K562 (cell line): ENCODE measurements around the gene PAFAH2. TPM values are rescaled to one million over a fixed set of nuclear protein-coding genes. Genes with fewer than 3 reads are reported as not detected.
A peak's percentile ranks its signal among the peaks of the same experiment; 100 is the strongest.

Experiments used
- ATAC-seq: fragments of 200-7000 bp; cut with Tn5 transposase; 3 replicates; pipeline ENCODE4 v1.9.1; 2020; ENCODE audit warnings: moderate library complexity
- BruUV-seq: library from RNA; stranded (reverse); fragments of 400-500 nt; replicated peaks from 2 replicates; lab custom pipeline; 2021; lab: Mats Ljungman, UMichigan
- CTCF ChIA-PET: fragments of 300-600 bp; formaldehyde crosslinking; extraction: SDS; loops from one replicate; lab custom pipeline; 2021; ENCODE audit warnings: low intra/inter-chr PET ratio; lab: Yijun Ruan, JAX
- POLR2A ChIA-PET: fragments of 300-600, 350-650 bp; sonication (Branson Sonifier 250); formaldehyde crosslinking; extraction: SDS; loops from one replicate; lab custom pipeline; 2021; ENCODE audit warnings: antibody characterized with exemption, inconsistent platforms; lab: Yijun Ruan, JAX
- DNase-seq, 4 experiments: peaks; one replicate each; pipeline versions ENCODE4 v3.0.0 to v3.0.0-alpha.2; 2011 to 2018; ENCODE audit warnings: low spot score in 3 of 4, mixed read lengths in 3 of 4; ENCODE audit errors: extremely low read depth in 1 of 4
- FAIRE-seq: peaks from 2 replicates; lab custom pipeline; 2011; peaks lifted over from hg19 to GRCh38; lab: Jason Lieb, UNC
- H2AFZ ChIP-seq: 2 replicates; pipeline ENCODE4 v1.6.0; 2011; ENCODE audit warnings: low read depth, low read length, control low read depth, inconsistent platforms
- H3K27ac ChIP-seq: fragments of 200-600 bp; 3 replicates; pipeline ENCODE4 v1.8.0; 2011; ENCODE audit warnings: low read depth, mild to moderate bottlenecking, control low read depth, inconsistent platforms, low read length, moderate library complexity, mixed read lengths; ENCODE audit errors: extremely low read depth
- H3K27me3 ChIP-seq, 2 experiments: fragments of 300-600 bp in 1 of 2; 2 replicates in 1 of 2; 3 replicates in 1 of 2; pipeline versions ENCODE4 v1.6.0 to v1.8.0; 2011; ENCODE audit warnings: inconsistent platforms in 2 of 2, low read length in 2 of 2, mild to moderate bottlenecking in 1 of 2, mixed read lengths in 1 of 2, moderate library complexity in 1 of 2; ENCODE audit not compliant: control insufficient read depth in 2 of 2, insufficient read depth in 2 of 2
- H3K36me3 ChIP-seq: fragments of 300-600 bp; 3 replicates; pipeline ENCODE4 v1.8.0; 2011; ENCODE audit warnings: mild to moderate bottlenecking, low read length, inconsistent platforms; ENCODE audit not compliant: control insufficient read depth, insufficient read depth
- H3K4me1 ChIP-seq, 2 experiments: fragments of 200-600 bp in 1 of 2; replicated peaks in 1 of 2; 2 replicates in 1 of 2; 3 replicates in 1 of 2; pipeline versions ENCODE4 v1.5.1 to v1.8.0; 2011; ENCODE audit warnings: inconsistent platforms in 2 of 2, low read length in 2 of 2, mild to moderate bottlenecking in 1 of 2, mixed read lengths in 1 of 2, moderate library complexity in 1 of 2; ENCODE audit not compliant: control insufficient read depth in 2 of 2, insufficient read depth in 2 of 2
- H3K4me2 ChIP-seq: 2 replicates; pipeline ENCODE4 v1.6.1; 2011; ENCODE audit warnings: low read length, control low read depth, inconsistent platforms, mixed read lengths; ENCODE audit not compliant: insufficient read depth
- H3K4me3 ChIP-seq: fragments of 200-600 bp; sonication (generic), shearing (Covaris generic); 2 replicates; pipeline ENCODE4 v1.5.1; 2016; ENCODE audit warnings: control low read depth, inconsistent platforms
- H3K79me2 ChIP-seq: fragments of 200-600 bp; 3 replicates; pipeline ENCODE4 v1.8.0; 2011; ENCODE audit warnings: low read length, inconsistent platforms; ENCODE audit not compliant: control insufficient read depth, insufficient read depth
- H3K9ac ChIP-seq, 2 experiments: 2 replicates each; pipeline versions ENCODE4 v1.6.0 to v1.6.1; 2011; ENCODE audit warnings: low read depth in 2 of 2, low read length in 2 of 2, control low read depth in 1 of 2, inconsistent platforms in 1 of 2, mild to moderate bottlenecking in 1 of 2, mixed read lengths in 1 of 2; ENCODE audit not compliant: insufficient read depth in 1 of 2
- H3K9me1 ChIP-seq: one replicate; pipeline ENCODE4 v1.6.0; 2011; ENCODE audit warnings: inconsistent platforms, mild to moderate bottlenecking, low read length, moderate library complexity; ENCODE audit not compliant: control insufficient read depth, insufficient read depth
- H3K9me3 ChIP-seq: replicated peaks from 2 replicates; pipeline ENCODE4 v1.5.1; 2011; ENCODE audit warnings: low read depth, low read length, inconsistent platforms; ENCODE audit not compliant: control insufficient read depth, insufficient read depth
- H4K20me1 ChIP-seq: replicated peaks from 2 replicates; pipeline ENCODE4 v1.6.1; 2011; ENCODE audit warnings: low read length, inconsistent platforms, mixed read lengths; ENCODE audit not compliant: control insufficient read depth, insufficient read depth
- CBFA2T3 ChIP-seq: fragments of 450-650 bp; IDR thresholded peaks from 2 replicates; pipeline ENCODE4 v1.6.1; 2017
- ETS2 ChIP-seq: IDR thresholded peaks from 2 replicates; pipeline ENCODE4 v1.6.1; 2016; ENCODE audit warnings: borderline replicate concordance, missing genetic modification characterization, mild to moderate bottlenecking, moderate library complexity, missing compliant biosample characterization; ENCODE audit not compliant: poor library complexity, severe bottlenecking
- FIP1L1 ChIP-seq: fragments of 200-400 bp; formaldehyde crosslinking; IDR thresholded peaks from 2 replicates; pipeline ENCODE4 v1.6.1; 2018; ENCODE audit warnings: mild to moderate bottlenecking, low read depth, low read length; ENCODE audit not compliant: poor library complexity, severe bottlenecking
- JUN ChIP-seq, 2 experiments: sonication (generic) in 1 of 2; formaldehyde crosslinking in 1 of 2; IDR thresholded peaks; 2 replicates each; pipeline versions ENCODE4 v1.6.1 to v1.8.0; 2012 to 2022; ENCODE audit warnings: borderline replicate concordance in 2 of 2, mild to moderate bottlenecking in 2 of 2, improper control_type of control experiment in 1 of 2, low read depth in 1 of 2, low read length in 1 of 2, missing genetic modification reagents in 1 of 2
- KLF16 ChIP-seq: IDR thresholded peaks from 2 replicates; pipeline ENCODE4 v1.6.1; 2016; ENCODE audit warnings: antibody characterized with exemption
- PRMT5 ChIP-seq: sonication (generic); formaldehyde crosslinking; IDR thresholded peaks from 2 replicates; pipeline ENCODE4 v1.5.0; 2020; ENCODE audit warnings: missing genetic modification reagents
- RBFOX2 ChIP-seq: fragments of 200-400 bp; formaldehyde crosslinking; IDR thresholded peaks from 2 replicates; pipeline ENCODE4 v1.6.1; 2017; ENCODE audit warnings: low read depth, mild to moderate bottlenecking, low read length, moderate library complexity
- ZBTB26 ChIP-seq: fragments of 450-650 bp; formaldehyde crosslinking; IDR thresholded peaks from 2 replicates; pipeline ENCODE4 v1.4.0; 2022; ENCODE audit warnings: missing genetic modification characterization
- ZBTB7A ChIP-seq: IDR thresholded peaks from 2 replicates; pipeline ENCODE4 v1.6.1; 2011; ENCODE audit warnings: low read depth, mild to moderate bottlenecking, low read length, moderate library complexity, borderline replicate concordance; ENCODE audit not compliant: control insufficient read depth
- ZNF121 ChIP-seq: sonication (generic); formaldehyde crosslinking; conservative IDR thresholded peaks from 2 replicates; pipeline ENCODE4 v1.8.0; 2022; ENCODE audit warnings: missing genetic modification reagents
- ZNF354B ChIP-seq: fragments of 250-450 bp; sonication (Bioruptor Pico); IDR thresholded peaks from 2 replicates; pipeline ENCODE4 v1.4.0; 2020
- WGBS: fragments of 100-300 bp; shearing (Covaris generic); methylation state at CpG from one replicate; pipeline ENCODE4 v1.1.6; 2016; ENCODE audit warnings: low coverage, mixed read lengths; ENCODE audit not compliant: insufficient coverage; ENCODE audit errors: missing lambda C conversion rate; 5-methylcytosine and 5-hydroxymethylcytosine counted together
- in situ Hi-C: fragments of 300-500 bp; cut with MboI; formaldehyde crosslinking; loops from 4 replicates; pipeline ENCODE4 v1.15.0; 2018; ENCODE audit warnings: inconsistent platforms, mixed read lengths
- intact Hi-C: fragments of 100-400 bp; cut with micrococcal nuclease; formaldehyde crosslinking; loops from 2 replicates; pipeline ENCODE4 v1.14.2; 2022
- polyA plus RNA-seq, 8 experiments: library from polyadenylated mRNA; depleted of rRNA in 4 of 8; stranded (reverse) in 5 of 8; unstranded in 3 of 8; fragments of >200 nt; fragmentation: Nextera tagmentation in 2 of 8; fragmentation: Illumina TruSeq in 1 of 8; extraction: Ambion mirVana in 2 of 8; extraction: Trizol in 1 of 8; gene quantifications; 2 replicates each; pipeline versions ENCODE4 v1.2.1 to v1.2.3, GENCODE V29; 2011 to 2014; ENCODE audit warnings: inconsistent platforms in 1 of 8, missing spikeins in 1 of 8
- total RNA-seq, 7 experiments: library from RNA; depleted of rRNA in 6 of 7; stranded (reverse); fragments of >200 nt in 6 of 7; fragmentation: Illumina TruSeq in 2 of 7; extraction: Trizol in 2 of 7; gene quantifications; 2 replicates each; pipeline versions ENCODE4 v1.2.1 to v1.2.3, GENCODE V29; 2011 to 2021; ENCODE audit warnings: low replicate concordance in 1 of 7
- TF ChIP-seq, protein P1 (sequence below), 2 experiments: fragments of 150-350 bp in 1 of 2; IDR thresholded peaks; 2 replicates each; pipeline ENCODE4 v1.6.1; 2012 to 2016; ENCODE audit warnings: low read depth in 2 of 2, low read length in 2 of 2, mild to moderate bottlenecking in 1 of 2, moderate library complexity in 1 of 2
- TF ChIP-seq, protein P2 (sequence below), 2 experiments: fragments of 450-650 bp; IDR thresholded peaks; 2 replicates each; pipeline ENCODE4 v1.6.1; 2016

The PAFAH2 gene
- total and polyA plus RNA-seq, 9 of the 15 experiments (the other 6 are each of a cell fraction or from before 2014, with no cell fraction given): 4.2 to 10.9 (median 6.8) TPM

DNA sequence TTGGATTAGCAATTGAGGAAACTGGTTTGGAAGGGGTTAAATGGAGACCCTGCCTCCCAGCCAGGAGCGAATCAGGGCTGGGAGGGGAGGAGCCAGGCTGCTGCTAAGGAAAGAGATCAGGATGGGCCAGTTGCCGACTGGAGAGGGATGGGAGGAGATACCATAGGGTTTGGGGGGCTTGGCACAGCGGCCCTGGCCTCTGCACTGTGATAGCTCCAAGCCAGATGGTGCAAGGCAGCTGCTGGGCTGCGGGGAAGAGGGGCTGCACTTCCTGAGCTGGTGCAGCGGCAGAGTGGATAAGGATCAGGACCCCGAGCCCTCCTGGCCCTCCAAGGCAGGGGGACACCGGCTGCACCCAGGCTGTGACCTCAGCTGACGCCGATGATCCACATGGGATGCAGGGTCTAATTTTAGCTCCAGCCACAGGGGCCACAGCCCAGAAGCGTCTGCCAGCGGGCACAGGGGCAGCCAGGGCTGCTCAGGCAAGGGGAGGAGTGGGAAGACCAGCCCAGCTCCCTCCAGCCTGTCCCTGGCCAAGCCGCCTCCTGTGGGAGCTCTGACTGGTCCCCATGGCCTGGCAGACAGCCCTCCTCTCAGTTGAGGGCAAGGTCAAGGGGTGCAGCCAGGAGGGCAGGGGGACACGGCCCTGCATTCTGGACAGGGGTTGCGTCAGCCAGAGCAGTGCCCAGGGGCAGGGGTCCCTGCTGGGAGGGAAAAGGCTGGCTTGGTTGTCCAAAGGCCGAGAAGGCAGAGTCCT, 24.0 kb upstream of the PAFAH2 start, which contains the start of gene EXTL1:
EXTL1 (plus strand) TSS at position 129 of the 757 bp plus-strand sequence. CDS start 872 bp downstream, outside the sequence.
- DNase-seq (no peak), FAIRE-seq (peak; percentile 85), ATAC-seq (peak; percentile 65)
- H3K79me2 ChIP-seq: no peaks in the 10 kb centered on the region
- CTCF ChIA-PET: no interaction called here
- H4K20me1 ChIP-seq: no peaks in the 10 kb centered on the region
- BruUV-seq: no TSS peak
- H3K4me2 ChIP-seq: no peak within 1 kb of the TSS
- no peaks in the 10 kb centered on the region for H3K9me3 ChIP-seq
- H3K4me1 ChIP-seq: peaks cover 6 to 27% of the 10 kb centered on the region in 2 experiments
- no peaks in the 10 kb centered on the region for H3K9me1 ChIP-seq
- no peak within 1 kb of the TSS for H3K27ac ChIP-seq
- intact Hi-C loops (no loop called here), in situ Hi-C loops (no loop called here)
- peak within 1 kb of the TSS in 1 of 2 experiments; percentile 57; a peak in 2 of 4 replicates for H3K9ac ChIP-seq
- H2AFZ ChIP-seq: no peak within 1 kb of the TSS
- no peaks in the 10 kb centered on the region for H3K36me3 ChIP-seq
- WGBS: 35% methylated on average over 15 of the region's 15 CpGs
- H3K4me3 ChIP-seq: no peak within 1 kb of the TSS
- no peaks in the 10 kb centered on the region for H3K27me3 ChIP-seq
- POLR2A ChIA-PET: interaction anchor here (0.5 to 1.9 kb wide), 10 partner anchors 7 to 1052 kb away, joined by 3 to 9 read pairs (median 4); no protein-coding TSS in a partner anchor
- no peak for TF ChIP-seq ZNF354B
- no peak for TF ChIP-seq ZBTB26
- TF ChIP-seq, protein P1, sequence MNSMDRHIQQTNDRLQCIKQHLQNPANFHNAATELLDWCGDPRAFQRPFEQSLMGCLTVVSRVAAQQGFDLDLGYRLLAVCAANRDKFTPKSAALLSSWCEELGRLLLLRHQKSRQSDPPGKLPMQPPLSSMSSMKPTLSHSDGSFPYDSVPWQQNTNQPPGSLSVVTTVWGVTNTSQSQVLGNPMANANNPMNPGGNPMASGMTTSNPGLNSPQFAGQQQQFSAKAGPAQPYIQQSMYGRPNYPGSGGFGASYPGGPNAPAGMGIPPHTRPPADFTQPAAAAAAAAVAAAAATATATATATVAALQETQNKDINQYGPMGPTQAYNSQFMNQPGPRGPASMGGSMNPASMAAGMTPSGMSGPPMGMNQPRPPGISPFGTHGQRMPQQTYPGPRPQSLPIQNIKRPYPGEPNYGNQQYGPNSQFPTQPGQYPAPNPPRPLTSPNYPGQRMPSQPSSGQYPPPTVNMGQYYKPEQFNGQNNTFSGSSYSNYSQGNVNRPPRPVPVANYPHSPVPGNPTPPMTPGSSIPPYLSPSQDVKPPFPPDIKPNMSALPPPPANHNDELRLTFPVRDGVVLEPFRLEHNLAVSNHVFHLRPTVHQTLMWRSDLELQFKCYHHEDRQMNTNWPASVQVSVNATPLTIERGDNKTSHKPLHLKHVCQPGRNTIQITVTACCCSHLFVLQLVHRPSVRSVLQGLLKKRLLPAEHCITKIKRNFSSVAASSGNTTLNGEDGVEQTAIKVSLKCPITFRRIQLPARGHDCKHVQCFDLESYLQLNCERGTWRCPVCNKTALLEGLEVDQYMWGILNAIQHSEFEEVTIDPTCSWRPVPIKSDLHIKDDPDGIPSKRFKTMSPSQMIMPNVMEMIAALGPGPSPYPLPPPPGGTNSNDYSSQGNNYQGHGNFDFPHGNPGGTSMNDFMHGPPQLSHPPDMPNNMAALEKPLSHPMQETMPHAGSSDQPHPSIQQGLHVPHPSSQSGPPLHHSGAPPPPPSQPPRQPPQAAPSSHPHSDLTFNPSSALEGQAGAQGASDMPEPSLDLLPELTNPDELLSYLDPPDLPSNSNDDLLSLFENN (IDR thresholded peaks at IDR 0.05; ENCODE audit: low read depth in 2 of 2, low read length in 2 of 2): no peak
- TF ChIP-seq KLF16: no peak
- 0 out of 2 replicates have a peak, but pooled peaks have one; percentile 18 for TF ChIP-seq RBFOX2
- TF ChIP-seq FIP1L1: peak; percentile 28
- TF ChIP-seq ZBTB7A: 0 out of 2 replicates have a peak, but pooled peaks have one; percentile 31
- TF ChIP-seq ETS2: no peak
- TF ChIP-seq, protein P2, sequence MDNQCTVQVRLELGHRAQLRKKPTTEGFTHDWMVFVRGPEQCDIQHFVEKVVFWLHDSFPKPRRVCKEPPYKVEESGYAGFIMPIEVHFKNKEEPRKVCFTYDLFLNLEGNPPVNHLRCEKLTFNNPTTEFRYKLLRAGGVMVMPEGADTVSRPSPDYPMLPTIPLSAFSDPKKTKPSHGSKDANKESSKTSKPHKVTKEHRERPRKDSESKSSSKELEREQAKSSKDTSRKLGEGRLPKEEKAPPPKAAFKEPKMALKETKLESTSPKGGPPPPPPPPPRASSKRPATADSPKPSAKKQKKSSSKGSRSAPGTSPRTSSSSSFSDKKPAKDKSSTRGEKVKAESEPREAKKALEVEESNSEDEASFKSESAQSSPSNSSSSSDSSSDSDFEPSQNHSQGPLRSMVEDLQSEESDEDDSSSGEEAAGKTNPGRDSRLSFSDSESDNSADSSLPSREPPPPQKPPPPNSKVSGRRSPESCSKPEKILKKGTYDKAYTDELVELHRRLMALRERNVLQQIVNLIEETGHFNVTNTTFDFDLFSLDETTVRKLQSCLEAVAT (IDR thresholded peaks at IDR 0.05): no peak
- 0 out of 2 replicates have a peak, but pooled peaks have one; percentile 1 for TF ChIP-seq CBFA2T3
- no peak for TF ChIP-seq ZNF121 (CRISPR knock-in tag)
- TF ChIP-seq JUN (IDR thresholded peaks at IDR 0.05; ENCODE audit: borderline replicate concordance, low read depth, low read length): no peak
- no peak for TF ChIP-seq JUN (CRISPR knock-in tag; IDR thresholded peaks at IDR 0.05; ENCODE audit: borderline replicate concordance)
- TF ChIP-seq PRMT5 (CRISPR knock-in tag): no peak
